EH (cell line): Measurements from ENCODE around the gene CPA1.
"Not testable (repeated sequence)": the region's sequence is repeated elsewhere in the genome, so short reads cannot be mapped to it uniquely, and the experiment has no call there.

Experiments used
- DNase-seq: peaks from one replicate; pipeline ENCODE4 v3.0.0-alpha.2; 2015; ENCODE audit warnings: low read depth

CPA1 gene

DNA sequence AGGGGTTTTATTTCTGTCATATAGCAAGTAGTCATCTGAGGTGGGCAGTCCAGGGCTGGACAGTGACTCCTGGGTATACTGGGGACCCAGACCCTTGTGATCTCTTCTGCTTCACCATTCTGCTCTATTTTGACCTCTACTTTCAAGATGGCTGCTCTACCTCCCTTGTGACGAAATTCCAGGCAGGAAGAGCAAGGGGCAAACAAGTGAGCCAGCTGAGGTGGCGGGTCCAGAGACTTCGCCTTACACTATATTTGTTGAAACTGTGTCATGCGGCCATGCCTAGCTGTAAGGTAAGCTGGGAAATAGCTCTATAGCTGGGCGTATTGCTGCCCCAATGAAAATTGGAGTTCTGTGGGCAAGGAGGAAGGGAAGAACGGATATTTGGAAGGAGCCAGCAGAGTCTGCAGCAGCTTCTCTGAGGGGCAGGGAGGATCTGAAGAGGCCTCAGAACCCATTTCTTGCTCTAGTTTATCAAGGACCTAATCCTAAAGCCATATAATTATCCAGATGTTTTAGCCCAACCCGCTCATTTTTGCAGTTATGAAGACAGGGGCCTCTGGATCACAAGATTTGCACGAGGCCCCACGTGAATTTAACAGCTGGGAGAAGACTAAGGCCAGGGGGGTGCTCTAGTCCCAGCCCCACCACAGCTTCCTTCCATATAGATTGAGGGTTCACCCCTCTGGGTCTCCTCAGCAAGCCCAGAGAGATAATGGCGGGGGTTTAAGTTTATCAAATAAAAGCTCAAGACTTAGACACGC is 7.7 kb upstream of the CPA1 start:
- no peak for DNase-seq

DNA sequence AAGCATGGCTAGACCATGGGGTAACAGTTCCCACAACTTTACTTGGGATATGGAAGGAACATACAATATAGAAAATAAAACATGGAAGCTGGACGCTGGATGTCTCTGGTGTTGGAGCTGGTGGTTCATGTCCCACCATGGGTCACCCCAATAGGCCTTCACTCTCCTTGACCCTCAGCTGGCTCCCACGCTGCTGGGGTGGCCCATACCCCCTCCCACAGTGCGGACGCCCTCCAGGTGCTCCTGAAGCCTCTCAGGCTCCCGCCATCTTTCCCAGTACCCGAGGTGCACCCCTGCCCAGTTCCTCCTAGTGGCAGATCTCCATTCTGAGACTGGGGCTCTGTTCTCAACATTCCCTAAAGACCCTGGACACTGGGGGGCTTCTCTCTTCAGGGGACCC is 5.8 kb upstream of the CPA1 start:
- DNase-seq: no peak

DNA sequence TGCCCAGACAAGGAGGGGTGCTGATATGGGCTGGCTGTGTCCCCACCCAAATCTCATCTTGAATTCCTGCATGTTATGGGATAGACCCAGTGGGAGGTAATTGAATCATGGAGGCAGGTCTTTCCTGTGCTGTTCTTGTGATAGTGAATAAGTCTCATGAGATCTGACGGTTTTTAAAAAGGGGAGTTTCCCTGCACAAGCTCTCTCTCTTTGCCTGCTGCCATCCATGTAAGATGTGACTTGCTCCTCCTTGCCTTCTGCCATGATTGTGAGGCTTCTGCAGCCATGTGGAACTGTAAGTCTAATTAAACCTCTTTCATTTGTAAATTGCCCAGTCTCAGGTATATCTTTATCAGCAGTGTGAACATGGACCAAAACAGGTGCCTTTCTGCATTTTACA is 3.8 kb upstream of the CPA1 start:
- not testable (repeated sequence) for DNase-seq

DNA sequence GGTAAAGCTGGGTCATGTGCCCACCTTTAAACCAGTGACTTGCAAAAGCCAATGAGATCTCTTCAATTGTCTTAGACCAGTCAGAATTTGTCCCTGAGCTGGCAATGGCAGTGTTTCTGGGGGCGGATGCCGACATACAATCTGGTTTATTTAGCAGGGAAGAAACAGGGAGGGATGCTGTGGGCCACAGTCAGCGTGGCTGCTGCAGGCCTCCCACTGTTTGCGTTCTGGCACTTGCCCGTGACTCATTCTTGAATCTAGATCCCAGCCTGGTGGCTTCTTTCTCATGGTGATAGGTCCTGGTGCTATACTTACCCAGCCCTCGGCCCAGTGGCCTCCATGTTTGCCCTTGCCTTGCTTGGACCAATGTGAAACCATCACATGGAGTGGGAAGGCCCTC is 3.1 kb upstream of the CPA1 start:
- DNase-seq: no peak

DNA sequence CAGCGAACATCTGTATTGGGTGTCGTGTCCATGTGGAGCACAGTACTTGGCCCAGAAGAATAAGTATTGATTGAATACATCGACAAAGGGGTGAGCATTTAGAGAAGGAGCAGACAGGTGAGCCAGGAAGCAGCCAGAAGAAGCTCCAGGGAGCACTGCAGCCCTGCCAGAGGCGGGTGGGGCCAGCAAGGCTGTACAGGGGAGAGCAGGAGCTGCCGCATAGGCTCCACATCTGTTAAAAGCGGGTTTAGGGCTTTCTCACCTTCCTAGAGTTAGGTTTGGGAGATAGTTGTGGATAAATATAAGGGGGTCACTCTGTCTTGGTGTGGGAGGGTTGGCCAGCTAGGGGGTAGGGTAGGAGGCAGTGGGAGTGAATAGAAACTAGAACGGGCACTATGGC is 1.3 kb upstream of the CPA1 start:
- DNase-seq: no peak

DNA sequence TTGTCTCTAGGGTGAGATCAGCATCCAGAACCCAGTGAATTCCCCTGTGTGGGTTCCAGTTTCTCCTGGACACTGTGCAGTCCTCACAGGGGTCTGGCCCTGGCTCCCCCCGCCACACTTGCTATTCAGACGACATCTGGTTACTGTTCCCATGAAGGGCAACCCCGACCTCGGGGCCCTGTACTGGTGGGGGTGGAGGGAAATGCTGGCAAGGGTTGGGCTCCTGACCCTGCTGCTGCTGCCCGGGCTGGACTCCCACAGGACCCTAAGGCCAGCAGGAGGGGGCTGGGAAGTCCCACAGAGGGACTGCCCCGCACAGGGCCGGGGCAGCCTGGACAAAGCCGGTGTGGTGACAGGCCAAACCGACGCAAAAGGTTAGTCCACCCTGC is 768 bp upstream of the CPA1 start:
- DNase-seq: no peak

DNA sequence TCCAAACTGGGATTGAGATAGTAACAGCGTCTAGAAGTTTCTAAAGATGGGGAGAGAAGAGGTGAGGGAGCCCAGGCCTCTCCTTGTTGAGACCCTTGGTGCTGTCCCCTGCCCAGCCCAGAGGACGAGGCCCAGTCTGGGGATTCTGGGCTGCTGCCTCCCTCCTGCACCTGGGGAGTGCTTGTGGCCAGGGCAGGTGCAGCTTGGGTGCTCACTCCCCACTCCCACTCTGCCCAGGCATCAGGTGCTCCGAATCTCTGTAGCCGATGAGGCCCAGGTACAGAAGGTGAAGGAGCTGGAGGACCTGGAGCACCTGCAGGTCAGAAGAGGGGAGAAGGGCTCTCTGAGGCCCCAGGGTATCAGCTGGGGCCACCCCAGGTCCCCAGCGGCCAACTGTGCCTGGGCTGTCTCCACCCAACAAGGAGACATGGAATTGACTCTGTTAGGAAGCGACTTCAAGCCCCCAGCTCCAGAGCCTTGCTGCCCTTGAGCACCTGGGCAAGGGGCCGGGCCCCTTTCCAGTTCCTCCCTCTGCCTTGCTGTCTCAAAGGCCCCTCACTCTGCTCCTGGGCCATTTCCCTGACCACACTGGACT is 664 bp downstream of the CPA1 start:
- no peak for DNase-seq

DNA sequence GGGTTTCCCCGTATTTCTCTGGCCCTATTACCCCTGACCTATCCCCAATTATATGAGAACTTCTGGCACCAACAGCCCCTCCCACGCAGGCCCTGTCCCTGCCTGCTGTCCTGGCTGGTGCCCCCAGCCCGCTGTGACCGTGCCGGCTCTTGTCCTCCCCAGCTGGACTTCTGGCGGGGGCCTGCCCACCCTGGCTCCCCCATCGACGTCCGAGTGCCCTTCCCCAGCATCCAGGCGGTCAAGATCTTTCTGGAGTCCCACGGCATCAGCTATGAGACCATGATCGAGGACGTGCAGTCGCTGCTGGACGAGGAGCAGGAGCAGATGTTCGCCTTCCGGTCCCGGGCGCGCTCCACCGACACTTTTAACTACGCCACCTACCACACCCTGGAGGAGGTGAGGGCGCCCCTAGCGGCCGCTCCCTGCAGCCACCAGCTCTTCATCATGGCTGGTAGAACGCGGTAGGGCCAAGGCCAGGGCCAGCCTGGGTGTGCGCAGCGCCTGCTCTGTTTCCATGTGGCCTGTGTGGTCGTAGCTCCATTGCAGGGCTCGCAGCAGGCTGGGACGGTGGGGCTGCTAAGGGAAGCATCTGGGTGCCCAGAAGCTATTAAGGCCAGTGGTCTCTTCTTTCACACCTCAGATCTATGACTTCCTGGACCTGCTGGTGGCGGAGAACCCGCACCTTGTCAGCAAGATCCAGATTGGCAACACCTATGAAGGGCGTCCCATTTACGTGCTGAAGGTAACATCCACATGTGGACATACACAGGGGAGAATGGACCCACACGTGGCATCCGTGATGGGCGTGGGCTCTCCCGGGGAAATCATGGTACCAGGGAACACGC is 1.4 kb downstream of the CPA1 start:
- DNase-seq: no peak

DNA sequence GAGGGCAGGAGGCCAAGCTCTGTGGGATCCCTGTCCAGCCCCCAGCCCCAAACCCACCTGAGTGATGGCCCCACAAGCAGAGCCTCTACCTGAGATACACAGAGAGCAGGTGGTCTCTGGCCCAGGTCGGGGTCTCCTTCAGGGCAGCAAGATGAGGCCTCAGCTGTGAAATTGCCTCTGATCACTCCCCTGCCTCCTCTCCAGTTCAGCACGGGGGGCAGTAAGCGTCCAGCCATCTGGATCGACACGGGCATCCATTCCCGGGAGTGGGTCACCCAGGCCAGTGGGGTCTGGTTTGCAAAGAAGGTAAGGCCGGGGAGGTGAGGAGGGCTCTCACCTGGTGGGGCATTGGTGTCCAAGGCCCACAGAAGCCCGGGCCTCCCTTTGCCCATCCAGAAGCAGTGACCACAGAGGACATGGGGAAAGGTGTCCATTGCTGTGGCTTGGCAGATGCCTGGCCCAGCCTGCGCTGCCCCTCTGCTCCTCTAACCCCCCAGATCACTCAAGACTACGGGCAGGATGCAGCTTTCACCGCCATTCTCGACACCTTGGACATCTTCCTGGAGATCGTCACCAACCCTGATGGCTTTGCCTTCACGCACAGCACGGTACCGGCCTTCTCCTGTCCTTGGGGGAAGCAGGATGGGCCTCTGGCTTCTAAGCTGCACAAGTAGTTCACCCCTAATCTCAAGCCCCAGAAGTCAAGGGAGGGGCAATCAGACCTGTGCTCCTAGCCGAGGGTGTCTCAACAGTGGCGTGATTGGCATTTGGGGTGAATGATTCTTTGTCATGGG is 3.1 kb downstream of the CPA1 start:
- DNase-seq: no peak

DNA sequence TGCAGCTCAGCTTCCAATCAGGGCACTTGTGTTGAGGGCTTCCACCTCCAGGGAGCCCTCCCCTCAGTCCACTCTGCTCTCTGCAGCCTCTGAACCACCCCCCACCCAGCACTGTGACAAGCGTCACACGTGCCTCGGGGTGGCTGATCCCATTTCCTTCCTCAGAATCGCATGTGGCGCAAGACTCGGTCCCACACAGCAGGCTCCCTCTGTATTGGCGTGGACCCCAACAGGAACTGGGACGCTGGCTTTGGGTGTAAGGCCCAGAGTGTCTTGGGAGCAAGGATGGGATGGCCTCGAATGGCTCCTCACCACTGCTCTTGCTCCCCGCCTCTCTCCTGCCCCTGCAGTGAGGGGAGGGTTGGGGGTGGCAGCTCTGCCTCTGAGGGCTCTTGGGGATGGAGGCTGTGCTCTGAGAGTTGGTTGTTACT is 4.1 kb downstream of the CPA1 start:
- no peak for DNase-seq

DNA sequence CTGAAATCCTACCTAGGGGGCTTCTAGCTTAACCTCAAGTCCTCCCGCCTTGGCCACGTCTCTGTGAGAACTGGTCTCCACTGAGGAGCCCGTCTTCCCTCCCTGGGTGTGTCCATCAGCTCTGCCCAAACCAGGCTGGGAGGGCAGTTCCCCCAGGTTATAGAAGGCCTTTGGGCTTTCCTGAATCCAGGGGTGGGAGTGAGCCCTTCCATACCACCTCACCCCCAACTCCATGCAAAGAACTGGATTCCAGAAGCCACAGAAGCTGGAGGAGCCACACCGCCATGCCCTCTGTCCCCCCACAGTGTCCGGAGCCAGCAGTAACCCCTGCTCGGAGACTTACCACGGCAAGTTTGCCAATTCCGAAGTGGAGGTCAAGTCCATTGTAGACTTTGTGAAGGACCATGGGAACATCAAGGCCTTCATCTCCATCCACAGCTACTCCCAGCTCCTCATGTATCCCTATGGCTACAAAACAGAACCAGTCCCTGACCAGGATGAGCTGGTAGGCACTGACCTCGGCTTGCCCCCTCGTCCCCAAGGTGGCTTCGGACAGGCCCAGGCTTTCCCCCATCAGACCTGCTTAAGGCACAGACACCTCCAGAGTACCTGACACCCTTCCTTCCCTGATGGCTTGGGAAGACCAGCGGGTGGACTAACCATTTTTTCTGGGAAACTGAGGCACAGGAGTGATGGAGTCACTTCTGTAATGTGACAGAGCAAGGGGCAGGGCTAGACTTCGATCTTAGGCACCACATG is 4.7 kb downstream of the CPA1 start:
- DNase-seq: no peak

DNA sequence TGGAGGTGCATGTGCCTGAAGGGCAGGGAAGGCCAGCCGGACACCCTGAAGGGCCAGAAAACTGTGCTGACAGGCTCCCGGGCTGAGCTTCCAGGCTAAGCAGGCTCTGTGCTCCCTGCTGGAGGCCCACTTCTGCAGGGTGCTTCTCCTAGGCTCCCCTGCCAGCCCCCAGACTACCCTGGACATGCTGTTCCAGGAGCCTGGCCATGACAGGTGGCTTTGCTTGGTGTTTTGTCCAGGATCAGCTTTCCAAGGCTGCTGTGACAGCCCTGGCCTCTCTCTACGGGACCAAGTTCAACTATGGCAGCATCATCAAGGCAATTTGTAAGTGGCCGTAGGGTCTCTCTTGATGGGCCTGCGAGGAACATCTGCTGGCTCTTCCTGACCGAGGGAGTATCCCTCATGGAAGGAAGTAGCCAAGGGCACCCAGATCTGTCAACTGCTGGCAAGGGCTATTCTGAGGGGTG is 5.3 kb downstream of the CPA1 start:
- no peak for DNase-seq

DNA sequence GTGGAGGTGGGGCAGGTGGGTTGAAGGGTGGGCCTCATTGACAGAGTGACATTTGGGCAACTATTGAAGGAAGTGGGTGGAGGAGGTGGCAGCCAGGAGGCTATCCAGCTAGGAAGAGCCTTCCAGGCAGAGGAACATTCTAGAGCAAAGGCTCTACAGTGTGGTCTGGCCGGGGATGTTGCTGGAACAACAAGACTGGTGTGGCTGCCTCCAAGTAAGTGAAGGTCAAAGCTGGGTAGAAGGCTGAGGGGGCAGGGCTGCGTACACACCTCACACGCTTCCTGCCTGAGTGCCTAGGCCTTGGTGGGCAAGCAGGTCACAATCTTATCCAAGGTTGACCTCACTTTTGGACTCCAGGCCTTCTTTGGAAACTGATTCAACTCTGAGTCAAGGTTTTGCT is 6.6 kb downstream of the CPA1 start:
- DNase-seq: no peak

DNA sequence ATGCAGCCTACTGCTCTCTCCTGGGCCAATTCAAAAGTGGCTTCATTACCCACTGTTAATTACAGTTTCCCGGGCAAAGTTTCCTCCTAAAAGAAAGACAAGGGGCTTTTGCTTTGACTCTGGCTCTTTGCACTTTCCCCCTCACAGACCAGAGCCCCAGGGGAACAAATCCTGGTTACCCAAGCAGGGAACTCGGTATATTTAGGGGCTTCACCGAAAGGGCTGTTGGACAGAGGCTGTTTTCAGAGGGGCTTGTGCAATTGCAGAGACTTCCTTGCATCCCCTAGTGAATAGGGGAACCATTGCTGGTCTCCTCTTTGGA is 7.0 kb downstream of the CPA1 start:
- no peak for DNase-seq

DNA sequence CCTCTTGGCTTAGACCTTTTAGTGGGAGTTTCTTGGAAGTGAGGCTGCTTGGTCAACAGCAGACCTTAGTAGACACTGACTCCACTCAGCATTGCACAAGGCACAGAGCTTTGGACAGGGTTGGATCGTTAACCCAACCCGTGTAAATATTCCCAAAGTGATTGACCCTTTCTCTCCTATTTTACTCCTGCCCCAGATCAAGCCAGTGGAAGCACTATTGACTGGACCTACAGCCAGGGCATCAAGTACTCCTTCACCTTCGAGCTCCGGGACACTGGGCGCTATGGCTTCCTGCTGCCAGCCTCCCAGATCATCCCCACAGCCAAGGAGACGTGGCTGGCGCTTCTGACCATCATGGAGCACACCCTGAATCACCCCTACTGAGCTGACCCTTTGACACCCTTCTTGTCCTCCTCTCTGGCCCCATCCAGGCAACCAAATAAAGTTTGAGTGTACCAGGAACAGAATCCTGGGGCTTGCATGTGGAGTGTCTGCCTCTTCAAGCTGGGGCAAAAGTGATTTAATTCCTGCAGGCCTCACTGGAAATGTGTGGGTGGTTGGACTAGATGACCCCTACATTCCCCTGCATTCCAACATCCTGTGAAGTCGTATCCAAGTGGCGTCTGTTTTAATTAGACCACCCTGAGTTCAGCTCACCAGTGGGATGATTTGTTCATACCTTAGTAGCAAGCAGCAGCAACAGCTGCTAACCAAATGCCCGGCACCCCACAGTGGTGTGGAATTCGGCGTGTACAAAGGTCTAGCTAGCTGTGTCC is 7.5 kb downstream of the CPA1 start:
- peak; percentile 60 for DNase-seq

DNA sequence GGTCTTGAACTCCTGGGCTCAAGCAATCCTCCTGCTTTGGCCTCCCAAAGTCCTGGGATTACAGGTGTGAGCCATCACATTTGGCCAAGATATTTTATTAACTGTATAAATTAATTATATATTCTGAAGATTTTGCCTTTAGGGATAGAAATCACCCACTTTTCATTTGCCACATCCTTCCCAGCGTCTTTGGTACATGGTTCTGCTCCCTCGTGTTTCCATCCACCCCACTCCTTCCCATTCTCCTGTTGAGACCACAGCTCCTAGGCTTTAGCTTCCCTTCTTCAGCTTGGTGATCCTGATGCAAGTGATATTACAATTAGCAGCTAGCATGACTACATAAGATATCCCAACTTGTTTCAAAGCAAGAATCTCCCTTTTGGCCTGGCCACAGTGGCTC is 8.4 kb downstream of the CPA1 start:
- DNase-seq: no peak

DNA sequence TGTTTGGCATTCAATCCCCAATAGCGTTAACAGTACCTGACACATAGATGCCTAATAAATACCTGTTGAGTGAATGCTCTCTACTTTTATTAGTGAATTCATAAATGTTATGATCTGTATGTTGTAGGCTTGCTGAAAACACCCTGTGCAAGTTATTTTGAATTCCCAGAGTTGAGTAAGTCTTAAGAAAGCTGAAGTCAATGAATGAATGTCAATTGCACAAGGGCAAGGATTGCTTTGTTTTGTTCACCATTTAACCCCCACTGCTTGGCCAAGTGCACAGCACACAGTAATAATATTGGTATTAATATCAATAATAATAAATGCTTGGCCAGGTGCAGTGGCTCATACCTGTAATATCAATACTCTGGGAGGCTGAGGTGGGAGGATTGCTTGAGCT is 10.2 kb downstream of the CPA1 start:
- DNase-seq: no peak

DNA sequence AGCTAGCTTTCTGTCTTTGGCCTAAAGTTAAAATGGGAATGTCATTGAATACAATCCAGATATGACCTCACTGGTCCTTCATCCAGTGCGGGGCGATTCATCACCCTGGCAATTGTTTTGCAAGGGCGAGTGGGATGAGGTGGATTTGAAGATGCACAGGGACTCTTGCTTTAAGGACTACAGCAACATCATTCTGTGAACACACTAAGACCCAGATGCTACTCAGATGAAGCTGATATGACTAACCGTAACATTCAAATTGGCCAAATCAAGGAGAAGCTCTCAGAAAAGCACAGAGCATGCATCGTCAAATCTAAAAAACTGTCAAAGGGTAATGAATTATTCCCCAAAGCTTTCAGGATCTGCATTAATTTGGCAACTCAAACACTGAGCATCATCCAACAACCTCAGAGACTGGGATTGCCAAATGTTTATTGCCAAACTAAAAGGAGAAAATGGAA is 12.8 kb downstream of the CPA1 start:
- peak; percentile 35 for DNase-seq

DNA sequence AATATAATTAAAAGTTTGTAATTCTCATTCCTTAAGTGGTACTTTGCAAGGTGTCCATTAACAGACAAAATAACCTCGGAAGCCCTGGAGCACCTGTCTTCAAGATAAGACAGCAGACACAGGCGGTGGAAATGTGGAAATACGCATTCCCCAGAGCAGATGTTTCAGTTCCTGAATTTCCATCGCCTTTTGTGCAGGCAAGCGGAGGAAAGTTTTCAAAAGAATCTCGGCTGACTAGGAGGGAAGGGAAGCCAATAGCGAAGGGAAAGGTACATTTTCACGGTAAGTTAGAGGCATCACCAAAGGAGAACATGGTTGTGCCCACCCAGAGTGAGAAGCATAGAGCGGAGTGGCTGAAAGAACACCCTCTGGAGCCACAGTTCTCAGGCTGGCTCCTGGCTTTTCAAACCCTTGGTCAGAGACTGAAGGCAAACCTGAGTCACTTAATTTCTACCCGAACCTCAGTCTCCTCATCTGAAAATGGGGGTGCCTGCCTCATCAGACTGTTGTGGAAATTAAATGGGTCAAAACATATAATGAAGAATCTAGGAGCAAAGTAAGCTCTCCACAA is 13.6 kb downstream of the CPA1 start:
- no peak for DNase-seq

DNA sequence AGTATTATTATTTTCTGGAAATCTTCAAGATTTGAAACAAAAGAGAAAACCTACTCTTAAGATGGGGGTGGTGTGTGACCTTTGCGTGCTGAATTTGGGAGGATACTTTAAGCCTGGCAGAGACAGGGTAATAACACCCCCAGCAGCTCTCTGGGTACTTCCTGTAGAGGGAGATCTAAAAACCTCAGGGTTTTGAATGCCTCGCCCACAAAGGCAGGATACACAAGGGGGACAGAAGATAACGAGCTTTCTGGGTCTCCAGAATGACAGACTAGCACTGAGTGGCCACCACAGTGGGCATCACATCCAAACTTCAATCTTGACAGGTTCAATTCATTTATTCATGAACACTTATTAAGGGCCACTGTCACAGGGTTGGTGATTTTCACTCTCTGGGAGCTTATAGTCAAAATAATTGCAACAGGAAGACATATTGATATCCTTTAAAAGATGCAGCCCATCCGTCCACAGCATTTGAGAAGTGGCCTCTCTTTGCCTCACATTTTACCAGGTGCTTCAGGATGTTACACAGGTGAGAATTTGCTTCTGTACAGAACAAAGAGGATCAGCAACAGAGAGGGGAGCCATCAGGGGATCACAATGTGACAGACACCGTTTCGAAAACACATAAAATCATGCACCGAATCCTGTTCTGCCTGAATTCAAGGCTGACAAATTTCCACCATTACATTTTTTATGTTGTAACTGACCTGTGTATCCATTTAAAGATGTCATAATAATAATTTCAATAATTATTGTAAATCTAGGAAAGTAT is 14.3 kb downstream of the CPA1 start:
- DNase-seq: no peak
